ENCODE results near the gene PPP1R3G.

DNA sequence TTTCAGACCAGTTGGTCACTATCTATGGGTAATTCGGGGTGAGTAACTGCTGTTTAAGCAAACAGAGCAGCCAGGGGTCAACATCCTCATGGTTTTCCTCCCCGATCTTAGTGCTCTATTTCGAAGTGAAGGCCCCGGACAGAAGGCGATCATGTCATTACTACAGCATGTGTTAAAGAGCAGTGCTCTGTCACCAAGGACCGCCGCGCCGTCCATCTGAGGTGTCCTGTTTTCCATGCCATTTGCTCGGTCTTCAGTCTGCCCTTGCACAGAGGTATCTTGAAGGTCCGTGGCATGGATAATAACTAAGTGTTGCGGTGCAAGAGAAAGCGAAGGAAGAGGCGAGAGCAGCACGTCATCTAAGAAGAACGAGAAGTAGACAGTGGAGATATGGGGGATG lies 25.1 kb downstream of the PPP1R3G start:
- TF ChIP-seq, protein P1, sequence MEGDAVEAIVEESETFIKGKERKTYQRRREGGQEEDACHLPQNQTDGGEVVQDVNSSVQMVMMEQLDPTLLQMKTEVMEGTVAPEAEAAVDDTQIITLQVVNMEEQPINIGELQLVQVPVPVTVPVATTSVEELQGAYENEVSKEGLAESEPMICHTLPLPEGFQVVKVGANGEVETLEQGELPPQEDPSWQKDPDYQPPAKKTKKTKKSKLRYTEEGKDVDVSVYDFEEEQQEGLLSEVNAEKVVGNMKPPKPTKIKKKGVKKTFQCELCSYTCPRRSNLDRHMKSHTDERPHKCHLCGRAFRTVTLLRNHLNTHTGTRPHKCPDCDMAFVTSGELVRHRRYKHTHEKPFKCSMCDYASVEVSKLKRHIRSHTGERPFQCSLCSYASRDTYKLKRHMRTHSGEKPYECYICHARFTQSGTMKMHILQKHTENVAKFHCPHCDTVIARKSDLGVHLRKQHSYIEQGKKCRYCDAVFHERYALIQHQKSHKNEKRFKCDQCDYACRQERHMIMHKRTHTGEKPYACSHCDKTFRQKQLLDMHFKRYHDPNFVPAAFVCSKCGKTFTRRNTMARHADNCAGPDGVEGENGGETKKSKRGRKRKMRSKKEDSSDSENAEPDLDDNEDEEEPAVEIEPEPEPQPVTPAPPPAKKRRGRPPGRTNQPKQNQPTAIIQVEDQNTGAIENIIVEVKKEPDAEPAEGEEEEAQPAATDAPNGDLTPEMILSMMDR (conservative IDR thresholded peaks at IDR 0.05): no peak
- no peak for TF ChIP-seq ZFX (IDR thresholded peaks at IDR 0.05)

Measured in C4-2B (cell line).